CD4-positive, alpha-beta T cell (primary cell): ENCODE data around the gene MYO1E. TPM values are rescaled to one million over a fixed set of nuclear protein-coding genes. Genes with fewer than 3 reads are reported as not detected.

ENCODE experiments used
- ATAC-seq: fragments of 200-7000 bp; cut with Tn5 transposase; one replicate; pipeline ENCODE4 v1.10.0; 2022; ENCODE audit warnings: mild to moderate bottlenecking; ENCODE audit not compliant: poor library complexity
- CTCF ChIA-PET: fragments of 350-600 bp; sonication (Branson Sonifier 250); formaldehyde crosslinking; loops from one replicate; lab custom pipeline; 2021; ENCODE audit warnings: antibody characterized with exemption, inconsistent platforms; lab: Charles Lee
- POLR2A ChIA-PET: fragments of 350-600 bp; sonication (Branson Sonifier 250); formaldehyde crosslinking; loops from one replicate; lab custom pipeline; 2021; ENCODE audit warnings: antibody characterized with exemption, inconsistent platforms; lab: Charles Lee
- DNase-seq, 14 experiments: peaks; one replicate each; pipeline ENCODE4 v3.0.0-alpha.2; 2013 to 2020; ENCODE audit warnings: mixed read lengths in 2 of 14
- H3K27ac ChIP-seq, 2 donors: one replicate each; pipeline versions ENCODE4 v1.5.1 to v1.7.0; 2013; ENCODE audit warnings: low read length in 2 of 2, low read depth in 1 of 2, mild to moderate bottlenecking in 1 of 2
- H3K27me3 ChIP-seq, 2 experiments: 1 replicate in 1 of 2; 2 replicates in 1 of 2; pipeline versions ENCODE4 v1.6.1 to v1.7.0; 2013; ENCODE audit warnings: low read length in 2 of 2, control low read depth in 1 of 2, mild to moderate bottlenecking in 1 of 2, moderate library complexity in 1 of 2; ENCODE audit not compliant: insufficient read depth in 2 of 2, control insufficient read depth in 1 of 2
- H3K36me3 ChIP-seq: one replicate; pipeline ENCODE4 v1.6.1; 2013; ENCODE audit warnings: low read length, control low read depth; ENCODE audit not compliant: insufficient read depth
- H3K4me1 ChIP-seq: one replicate; pipeline ENCODE4 v1.6.1; 2013; ENCODE audit warnings: low read length, control low read depth; ENCODE audit not compliant: insufficient read depth
- H3K4me3 ChIP-seq: one replicate; pipeline ENCODE4 v1.5.1; 2013; ENCODE audit warnings: mild to moderate bottlenecking, low read length, moderate library complexity
- H3K9me3 ChIP-seq, 2 experiments: 1 replicate in 1 of 2; 2 replicates in 1 of 2; pipeline versions ENCODE4 v1.6.1 to v1.7.0; 2013; ENCODE audit warnings: low read length in 2 of 2, mild to moderate bottlenecking in 2 of 2, control low read depth in 1 of 2, moderate library complexity in 1 of 2; ENCODE audit not compliant: control insufficient read depth in 1 of 2, insufficient read depth in 1 of 2
- H3K27ac Mint-ChIP-seq: one replicate; pipeline ENCODE4 v1.8.0; 2020; ENCODE audit warnings: mixed read lengths
- H3K27me3 Mint-ChIP-seq: one replicate; pipeline ENCODE4 v1.8.0; 2021; ENCODE audit warnings: mixed read lengths
- H3K36me3 Mint-ChIP-seq: one replicate; pipeline ENCODE4 v1.8.0; 2021; ENCODE audit warnings: low read depth, mixed read lengths
- H3K4me1 Mint-ChIP-seq: one replicate; pipeline ENCODE4 v1.8.0; 2021; ENCODE audit warnings: low read depth, mixed read lengths
- H3K4me3 Mint-ChIP-seq: one replicate; pipeline ENCODE4 v1.8.0; 2020; ENCODE audit warnings: mild to moderate bottlenecking, mixed read lengths
- H3K9me3 Mint-ChIP-seq: one replicate; pipeline ENCODE4 v1.8.0; 2020; ENCODE audit warnings: mixed read lengths
- CTCF ChIP-seq: fragments of 200-600 bp; IDR thresholded peaks from one replicate; pipeline ENCODE4 v1.8.0; 2022; ENCODE audit warnings: antibody characterized with exemption, mild to moderate bottlenecking
- intact Hi-C, 2 experiments: fragments of 100-400 bp; cut with DNase I in 1 of 2; cut with micrococcal nuclease in 1 of 2; formaldehyde crosslinking; loops; one replicate each; pipeline versions ENCODE4 v1.15.1 to v1.9.0; 2023 to 2025; cut with DNase I, micrococcal nuclease
- total RNA-seq, 174 experiments: library from RNA in 2 of 174; stranded (reverse) in 2 of 174; gene quantifications; one replicate each; pipeline ENCODE4 v1.2.3 and lab custom pipeline; 2021 to 2026

Gene MYO1E
- total RNA-seq, 2 experiments from 2014 or later, result 0.59 to 0.63 TPM

DNA sequence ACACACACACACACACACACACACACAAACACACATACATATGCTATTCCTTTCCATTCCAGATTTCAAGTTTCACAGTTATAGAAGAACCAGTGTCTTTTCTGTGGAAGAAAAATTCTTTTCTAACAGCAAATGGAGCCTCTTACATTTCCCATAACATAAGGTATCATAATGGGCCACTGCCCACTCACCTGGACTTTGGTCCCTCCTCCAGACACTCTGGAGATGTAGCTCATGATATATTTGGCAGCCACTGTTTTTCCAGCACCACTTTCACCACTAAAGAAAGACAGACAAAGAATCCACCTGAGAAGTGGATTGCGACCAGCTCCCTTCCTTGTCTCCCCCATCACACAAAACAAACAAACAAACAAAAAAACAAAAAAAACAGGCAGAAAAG is 136.3 kb downstream of the MYO1E start:
- Histone ChIP-seq H3K9me3 (no peaks in the 10 kb centered on the region), H3K27me3 (no peaks in the 10 kb centered on the region), H3K36me3 (no peaks in the 10 kb centered on the region), H3K4me1 (no peaks in the 10 kb centered on the region), H3K4me3 (no peak overlapping the region), H3K27ac (no peak overlapping the region)
- Mint-ChIP-seq H3K4me3 (no peak overlapping the region), H3K36me3 (no peaks in the 10 kb centered on the region), H3K27ac (no peak overlapping the region), H3K4me1 (no peaks in the 10 kb centered on the region), H3K9me3 (no peaks in the 10 kb centered on the region), H3K27me3 (peaks cover 4% of the 10 kb centered on the region)
- no peak for DNase-seq
- intact Hi-C loops, result no loop called here
- ChIA-PET POLR2A (no interaction called here), CTCF (no interaction called here)
- no peak for TF ChIP-seq CTCF
- ATAC-seq, result no peak

GRCh38 chr15:59232476-59232875 is 140.2 kb downstream of the MYO1E start:
- Mint-ChIP-seq H3K36me3 (no peaks in the 10 kb centered on the region), H3K4me3 (no peak overlapping the region), H3K4me1 (no peaks in the 10 kb centered on the region), H3K27ac (no peak overlapping the region), H3K9me3 (no peaks in the 10 kb centered on the region), H3K27me3 (no peaks in the 10 kb centered on the region)
- Histone ChIP-seq H3K36me3 (no peaks in the 10 kb centered on the region), H3K27ac (no peak overlapping the region), H3K27me3 (no peaks in the 10 kb centered on the region), H3K4me1 (no peaks in the 10 kb centered on the region), H3K9me3 (no peaks in the 10 kb centered on the region), H3K4me3 (no peak overlapping the region)
- no peak for TF ChIP-seq CTCF
- ATAC-seq, result no peak
- ChIA-PET CTCF (interaction anchor here (0.6 kb wide), 1 partner anchor 15 kb away, joined by 3 read pairs; no protein-coding TSS in a partner anchor), POLR2A (no interaction called here)
- DNase-seq, result no peak
- intact Hi-C loops, result no loop called here

DNA sequence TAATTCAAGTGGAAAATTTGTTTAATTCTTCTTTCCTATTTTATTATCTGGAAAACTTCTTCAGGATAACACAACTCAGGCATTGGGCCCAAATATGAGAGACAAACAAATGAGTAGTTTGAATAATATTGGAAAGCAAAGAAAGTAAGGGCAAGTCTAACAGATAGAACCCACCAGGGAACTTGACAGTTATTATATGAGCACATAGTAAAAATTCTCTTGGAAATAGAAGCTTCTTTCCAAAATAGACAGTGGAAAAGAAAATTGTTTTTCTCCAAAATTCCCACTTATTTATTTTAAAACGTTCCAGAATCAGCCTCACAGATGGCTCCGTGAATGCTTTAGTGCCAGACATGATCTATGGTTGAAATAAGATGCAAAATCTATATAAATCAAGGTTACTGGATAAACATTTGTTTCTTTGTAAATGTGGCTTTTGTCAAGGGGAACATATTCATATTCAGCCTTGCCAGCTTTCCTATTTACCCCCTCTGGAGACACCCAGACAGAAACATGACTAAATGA is 142.1 kb downstream of the MYO1E start:
- Histone ChIP-seq H3K4me3 (no peak overlapping the region), H3K27ac (no peak overlapping the region), H3K9me3 (peaks cover 0 to 3% of the 10 kb centered on the region in 2 experiments), H3K36me3 (no peaks in the 10 kb centered on the region), H3K27me3 (no peaks in the 10 kb centered on the region), H3K4me1 (no peaks in the 10 kb centered on the region)
- Mint-ChIP-seq H3K36me3 (no peaks in the 10 kb centered on the region), H3K9me3 (no peaks in the 10 kb centered on the region), H3K27ac (no peak overlapping the region), H3K4me3 (no peak overlapping the region), H3K4me1 (no peaks in the 10 kb centered on the region), H3K27me3 (peaks cover 4% of the 10 kb centered on the region)
- CTCF ChIA-PET, result no interaction called here
- POLR2A ChIA-PET, result no interaction called here
- ATAC-seq, result no peak
- TF ChIP-seq CTCF, result no peak
- DNase-seq, result no peak
- intact Hi-C loops, result no loop called here
